ENCODE results near the gene PPP1R2B.

DNA sequence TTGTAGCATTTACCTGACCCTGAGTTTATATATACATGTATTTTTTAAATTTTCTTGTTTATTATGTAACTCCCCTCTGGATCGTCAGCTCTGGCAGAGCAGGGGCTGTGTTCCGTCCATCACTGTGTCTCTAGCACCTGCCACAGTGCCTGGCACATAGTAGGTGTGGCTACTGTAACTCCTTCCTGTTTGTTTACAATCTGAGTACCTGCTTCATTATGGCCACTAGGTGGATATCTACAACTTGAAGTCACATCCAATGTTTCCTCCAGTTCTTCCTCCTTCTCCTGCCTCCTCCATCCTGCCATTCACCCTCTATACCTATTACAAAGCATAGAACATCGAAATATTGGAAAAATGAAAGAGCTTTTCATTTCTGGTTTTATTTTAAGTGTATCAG lies 14.2 kb upstream of the PPP1R2B start:
- TF ChIP-seq SUZ12 (IDR thresholded peaks at IDR 0.05) (no peak), NFRKB (IDR thresholded peaks at IDR 0.05) (no peak), FOXK2 (IDR thresholded peaks at IDR 0.05) (no peak), FOXA1 (IDR thresholded peaks at IDR 0.05) (no peak), ZNF384 (IDR thresholded peaks at IDR 0.05) (no peak), FOXM1 (IDR thresholded peaks at IDR 0.05; ENCODE audit: borderline replicate concordance) (no peak), BHLHE40 (IDR thresholded peaks at IDR 0.05; ENCODE audit: borderline replicate concordance) (no peak), ELF4 (IDR thresholded peaks at IDR 0.05) (no peak), LEF1 (IDR thresholded peaks at IDR 0.05; ENCODE audit: borderline replicate concordance) (no peak), SP1 (IDR thresholded peaks at IDR 0.05) (no peak), L3MBTL2 (conservative IDR thresholded peaks at IDR 0.05) (no peak), HDGF (IDR thresholded peaks at IDR 0.05; ENCODE audit: borderline replicate concordance) (no peak)
- TF ChIP-seq, protein P1, sequence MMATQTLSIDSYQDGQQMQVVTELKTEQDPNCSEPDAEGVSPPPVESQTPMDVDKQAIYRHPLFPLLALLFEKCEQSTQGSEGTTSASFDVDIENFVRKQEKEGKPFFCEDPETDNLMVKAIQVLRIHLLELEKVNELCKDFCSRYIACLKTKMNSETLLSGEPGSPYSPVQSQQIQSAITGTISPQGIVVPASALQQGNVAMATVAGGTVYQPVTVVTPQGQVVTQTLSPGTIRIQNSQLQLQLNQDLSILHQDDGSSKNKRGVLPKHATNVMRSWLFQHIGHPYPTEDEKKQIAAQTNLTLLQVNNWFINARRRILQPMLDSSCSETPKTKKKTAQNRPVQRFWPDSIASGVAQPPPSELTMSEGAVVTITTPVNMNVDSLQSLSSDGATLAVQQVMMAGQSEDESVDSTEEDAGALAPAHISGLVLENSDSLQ (IDR thresholded peaks at IDR 0.05): no peak
